Vagina (tissue), 2 donors: ENCODE measurements around the gene HSPB6. TPM values are rescaled to one million over a fixed set of nuclear protein-coding genes. Genes with fewer than 3 reads are reported as not detected.
"Not testable (repeated sequence)": the region's sequence is repeated elsewhere in the genome, so short reads cannot be mapped to it uniquely, and the experiment has no call there.

Experiments used
- DNase-seq, 2 donors: peaks; one replicate each; pipeline ENCODE4 v3.0.0-alpha.2; 2017; ENCODE audit errors: extremely low spot score in 2 of 2
- H3K27ac ChIP-seq: fragments of 200-600 bp; sonication (generic); one replicate; pipeline ENCODE4 v1.5.1; 2019
- H3K27me3 ChIP-seq: fragments of 200-600 bp; sonication (generic); one replicate; pipeline ENCODE4 v1.5.1; 2019
- H3K36me3 ChIP-seq, 2 donors: fragments of 200-600 bp; sonication (generic); one replicate each; pipeline ENCODE4 v1.5.1; 2017 to 2019
- H3K4me1 ChIP-seq: fragments of 200-600 bp; sonication (generic); one replicate; pipeline ENCODE4 v1.5.1; 2019
- H3K4me3 ChIP-seq, 2 donors: fragments of 200-600 bp; sonication (generic); 1 replicate in 1 of 2; 2 replicates in 1 of 2; pipeline ENCODE4 v1.5.1; 2016 to 2019
- H3K9me3 ChIP-seq: fragments of 200-600 bp; sonication (generic); one replicate; pipeline ENCODE4 v1.5.1; 2019
- POLR2A ChIP-seq, 2 donors: fragments of 450-650 bp; IDR thresholded peaks; one replicate each; pipeline ENCODE4 v1.6.1; 2017; ENCODE audit warnings: antibody characterized with exemption in 2 of 2, mild to moderate bottlenecking in 2 of 2, moderate library complexity in 2 of 2
- POLR2AphosphoS5 ChIP-seq, 2 donors: sonication (generic); formaldehyde crosslinking; IDR thresholded peaks; one replicate each; pipeline ENCODE4 v1.9.0; 2017; ENCODE audit warnings: antibody characterized with exemption in 2 of 2, mild to moderate bottlenecking in 2 of 2, low read depth in 1 of 2; ENCODE audit not compliant: insufficient read depth in 1 of 2
- intact Hi-C: fragments of 100-400 bp; cut with DNase I; formaldehyde crosslinking; loops from one replicate; pipeline ENCODE4 v1.15.1; 2023
- total RNA-seq: library from RNA; depleted of rRNA; stranded (reverse); fragments of >200 nt; gene quantifications from one replicate; pipeline ENCODE4 v1.2.3, GENCODE V29; 2016
- TF ChIP-seq, protein P1 (sequence below), 3 experiments: fragments of 450-650 bp in 2 of 3; fragments of 200-600 bp in 1 of 3; sonication (generic) in 1 of 3; IDR thresholded peaks; one replicate each; pipeline ENCODE4 v1.5.1; 2017 to 2019; ENCODE audit warnings: antibody characterized with exemption in 3 of 3, mild to moderate bottlenecking in 2 of 3, moderate library complexity in 2 of 3

Gene HSPB6
- total RNA-seq, 1 donor from 2014 or later, result 238 TPM

- Histone ChIP-seq H3K4me3 (peak overlapping the region in 1 of 2 donors; percentile 18), H3K27me3 (no peaks in the 10 kb centered on the region), H3K36me3 (no peaks in the 10 kb centered on the region), H3K4me1 (peaks cover 8% of the 10 kb centered on the region), H3K9me3 (no peaks in the 10 kb centered on the region), H3K27ac (no peak overlapping the region)
- intact Hi-C loops, result no loop called here
- no peak for DNase-seq
- TF ChIP-seq POLR2AphosphoS5 (IDR thresholded peaks at IDR 0.05; ENCODE audit: insufficient read depth in 1 of 2, low read depth in 1 of 2) (no peak), POLR2A (IDR thresholded peaks at IDR 0.05) (no peak)
- TF ChIP-seq, protein P1, sequence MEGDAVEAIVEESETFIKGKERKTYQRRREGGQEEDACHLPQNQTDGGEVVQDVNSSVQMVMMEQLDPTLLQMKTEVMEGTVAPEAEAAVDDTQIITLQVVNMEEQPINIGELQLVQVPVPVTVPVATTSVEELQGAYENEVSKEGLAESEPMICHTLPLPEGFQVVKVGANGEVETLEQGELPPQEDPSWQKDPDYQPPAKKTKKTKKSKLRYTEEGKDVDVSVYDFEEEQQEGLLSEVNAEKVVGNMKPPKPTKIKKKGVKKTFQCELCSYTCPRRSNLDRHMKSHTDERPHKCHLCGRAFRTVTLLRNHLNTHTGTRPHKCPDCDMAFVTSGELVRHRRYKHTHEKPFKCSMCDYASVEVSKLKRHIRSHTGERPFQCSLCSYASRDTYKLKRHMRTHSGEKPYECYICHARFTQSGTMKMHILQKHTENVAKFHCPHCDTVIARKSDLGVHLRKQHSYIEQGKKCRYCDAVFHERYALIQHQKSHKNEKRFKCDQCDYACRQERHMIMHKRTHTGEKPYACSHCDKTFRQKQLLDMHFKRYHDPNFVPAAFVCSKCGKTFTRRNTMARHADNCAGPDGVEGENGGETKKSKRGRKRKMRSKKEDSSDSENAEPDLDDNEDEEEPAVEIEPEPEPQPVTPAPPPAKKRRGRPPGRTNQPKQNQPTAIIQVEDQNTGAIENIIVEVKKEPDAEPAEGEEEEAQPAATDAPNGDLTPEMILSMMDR (IDR thresholded peaks at IDR 0.05), result no peak
Measured at GRCh38 chr19:35796645-35797542, 40.1 kb upstream of the HSPB6 start.

- intact Hi-C loops, H3K27ac ChIP-seq, DNase-seq, H3K27me3 ChIP-seq, H3K4me1 ChIP-seq, H3K4me3 ChIP-seq, H3K9me3 ChIP-seq, H3K36me3 ChIP-seq: not testable (repeated sequence)
Measured at GRCh38 chr19:35795564-35795963, 38.7 kb upstream of the HSPB6 start.

GRCh38 chr19:35793381-35794165 is 36.7 kb upstream of the HSPB6 start:
- Histone ChIP-seq H3K27me3 (no peaks in the 10 kb centered on the region), H3K4me1 (peaks cover 8% of the 10 kb centered on the region), H3K36me3 (no peaks in the 10 kb centered on the region), H3K9me3 (no peaks in the 10 kb centered on the region), H3K27ac (no peak overlapping the region), H3K4me3 (no peak overlapping the region)
- TF ChIP-seq POLR2AphosphoS5 (IDR thresholded peaks at IDR 0.05; ENCODE audit: insufficient read depth in 1 of 2, low read depth in 1 of 2) (no peak), POLR2A (IDR thresholded peaks at IDR 0.05) (no peak)
- TF ChIP-seq, protein P1 (IDR thresholded peaks at IDR 0.05), result no peak
- no peak for DNase-seq
- intact Hi-C loops, result no loop called here

DNA sequence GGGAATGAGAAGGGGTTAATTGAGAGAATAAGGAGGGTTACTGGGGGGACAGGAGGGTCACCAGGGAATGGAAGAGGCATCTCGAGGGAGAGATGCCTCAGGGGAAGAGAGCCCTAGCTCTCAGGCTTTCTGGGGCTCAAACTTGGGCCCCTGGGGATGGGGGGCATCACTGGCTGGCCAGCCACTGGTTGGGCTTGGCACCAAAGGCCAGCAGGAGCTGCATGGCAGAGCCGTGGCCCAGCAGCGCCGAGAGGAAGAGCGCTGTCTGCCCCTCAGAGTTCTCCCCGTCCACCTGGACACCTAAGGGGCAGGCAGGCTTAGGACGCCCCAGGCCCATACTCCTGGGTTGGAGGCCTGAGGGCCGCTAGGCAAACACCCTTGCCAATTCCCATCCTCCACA is 36.1 kb upstream of the HSPB6 start:
- intact Hi-C loops, result no loop called here

GRCh38 chr19:35792312-35792711 is 35.5 kb upstream of the HSPB6 start:
- Histone ChIP-seq H3K4me3 (no peak overlapping the region), H3K27ac (no peak overlapping the region), H3K36me3 (no peaks in the 10 kb centered on the region), H3K27me3 (no peaks in the 10 kb centered on the region), H3K9me3 (no peaks in the 10 kb centered on the region), H3K4me1 (peaks cover 1% of the 10 kb centered on the region)
- no peak for DNase-seq
- TF ChIP-seq POLR2A (IDR thresholded peaks at IDR 0.05), result no peak
- TF ChIP-seq, protein P1 (IDR thresholded peaks at IDR 0.05), result no peak
- no peak for TF ChIP-seq POLR2AphosphoS5 (IDR thresholded peaks at IDR 0.05; ENCODE audit: insufficient read depth in 1 of 2, low read depth in 1 of 2)
- intact Hi-C loops, result no loop called here

More for the DNA sequence above, 36.1 kb upstream of the HSPB6 start:
- H3K27me3 ChIP-seq, result no peaks in the 10 kb centered on the region
- no peaks in the 10 kb centered on the region for H3K36me3 ChIP-seq
- DNase-seq, result no peak
- no peak overlapping the region for H3K27ac ChIP-seq
- H3K9me3 ChIP-seq, result no peaks in the 10 kb centered on the region
- peaks cover 7% of the 10 kb centered on the region for H3K4me1 ChIP-seq
- TF ChIP-seq, protein P1 (IDR thresholded peaks at IDR 0.05), result no peak
- TF ChIP-seq POLR2AphosphoS5 (IDR thresholded peaks at IDR 0.05; ENCODE audit: insufficient read depth in 1 of 2, low read depth in 1 of 2) (no peak), POLR2A (IDR thresholded peaks at IDR 0.05) (no peak)
- no peak overlapping the region for H3K4me3 ChIP-seq
